ENCODE data around the gene NLRC5. TPM values are rescaled to one million over a fixed set of nuclear protein-coding genes. Genes with fewer than 3 reads are reported as not detected.
A peak's percentile ranks its signal among the peaks of the same experiment; 100 is the strongest.
"Not testable (repeated sequence)": the region's sequence is repeated elsewhere in the genome, so short reads cannot be mapped to it uniquely, and the experiment has no call there.

Gene NLRC5
- total and polyA plus RNA-seq, 4 donors = 23.9 to 46.4 (median 31.1) TPM

GRCh38 chr16:57060323-57061083, 71.1 kb downstream of the NLRC5 start:
- DNase-seq = no peak
- TF ChIP-seq, protein P1, sequence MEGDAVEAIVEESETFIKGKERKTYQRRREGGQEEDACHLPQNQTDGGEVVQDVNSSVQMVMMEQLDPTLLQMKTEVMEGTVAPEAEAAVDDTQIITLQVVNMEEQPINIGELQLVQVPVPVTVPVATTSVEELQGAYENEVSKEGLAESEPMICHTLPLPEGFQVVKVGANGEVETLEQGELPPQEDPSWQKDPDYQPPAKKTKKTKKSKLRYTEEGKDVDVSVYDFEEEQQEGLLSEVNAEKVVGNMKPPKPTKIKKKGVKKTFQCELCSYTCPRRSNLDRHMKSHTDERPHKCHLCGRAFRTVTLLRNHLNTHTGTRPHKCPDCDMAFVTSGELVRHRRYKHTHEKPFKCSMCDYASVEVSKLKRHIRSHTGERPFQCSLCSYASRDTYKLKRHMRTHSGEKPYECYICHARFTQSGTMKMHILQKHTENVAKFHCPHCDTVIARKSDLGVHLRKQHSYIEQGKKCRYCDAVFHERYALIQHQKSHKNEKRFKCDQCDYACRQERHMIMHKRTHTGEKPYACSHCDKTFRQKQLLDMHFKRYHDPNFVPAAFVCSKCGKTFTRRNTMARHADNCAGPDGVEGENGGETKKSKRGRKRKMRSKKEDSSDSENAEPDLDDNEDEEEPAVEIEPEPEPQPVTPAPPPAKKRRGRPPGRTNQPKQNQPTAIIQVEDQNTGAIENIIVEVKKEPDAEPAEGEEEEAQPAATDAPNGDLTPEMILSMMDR (IDR thresholded peaks at IDR 0.05; ENCODE audit: control extremely low read depth, extremely low read depth) = no peak
- no peak overlapping the region for H3K9ac ChIP-seq (ENCODE audit: insufficient read depth in 1 of 2, low read length in 2 of 2)
- WGBS, 2 donors = 82 to 89% methylated on average over 9 of the region's 9 CpGs
- no peaks in the 10 kb centered on the region for H3K27me3 ChIP-seq (ENCODE audit: control insufficient read depth in 3 of 3, insufficient read depth in 3 of 3, low read length in 2 of 3)
- H3K36me3 ChIP-seq (ENCODE audit: control insufficient read depth in 4 of 4, insufficient read depth in 4 of 4, low read length in 4 of 4) = peaks cover 0 to 18% (median 1%) of the 10 kb centered on the region in 4 donors
- H3K27ac ChIP-seq (ENCODE audit: low read depth in 1 of 2, low read length in 1 of 2) = peak overlapping the region; percentile 5 to 87
- peaks cover 0 to 13% (median 3%) of the 10 kb centered on the region in 5 donors for H3K4me1 ChIP-seq (ENCODE audit: control insufficient read depth in 5 of 5, insufficient read depth in 5 of 5, low read length in 5 of 5)
- no peak overlapping the region for H3K4me3 ChIP-seq
- H3K9me3 ChIP-seq (ENCODE audit: control insufficient read depth in 4 of 4, insufficient read depth in 3 of 4, low read length in 3 of 4) = no peaks in the 10 kb centered on the region
- ATAC-seq (ENCODE audit: insufficient read depth, low FRiP score) = no peak

- no peaks in the 10 kb centered on the region for H3K27me3 ChIP-seq (ENCODE audit: control insufficient read depth in 3 of 3, insufficient read depth in 3 of 3, low read length in 2 of 3)
- no peak overlapping the region for H3K9ac ChIP-seq (ENCODE audit: insufficient read depth in 1 of 2, low read length in 2 of 2)
- peak; percentile 82 for ATAC-seq (ENCODE audit: insufficient read depth, low FRiP score)
- no peaks in the 10 kb centered on the region for H3K9me3 ChIP-seq (ENCODE audit: control insufficient read depth in 4 of 4, insufficient read depth in 3 of 4, low read length in 3 of 4)
- H3K4me1 ChIP-seq (ENCODE audit: control insufficient read depth in 5 of 5, insufficient read depth in 5 of 5, low read length in 5 of 5) = peaks cover 0 to 13% (median 3%) of the 10 kb centered on the region in 5 donors
- no peak overlapping the region for H3K4me3 ChIP-seq
- peak overlapping the region; percentile 78 to 87 for H3K27ac ChIP-seq (ENCODE audit: low read depth in 1 of 2, low read length in 1 of 2)
- WGBS, 2 donors = 47 to 74% methylated on average over 11 of the region's 11 CpGs
- DNase-seq = peak; percentile 22 to 61 (median 32)
- TF ChIP-seq, protein P1 (IDR thresholded peaks at IDR 0.05; ENCODE audit: control extremely low read depth, extremely low read depth) = no peak
- peaks cover 0 to 16% (median 1%) of the 10 kb centered on the region in 4 donors for H3K36me3 ChIP-seq (ENCODE audit: control insufficient read depth in 4 of 4, insufficient read depth in 4 of 4, low read length in 4 of 4)
Measured at GRCh38 chr16:57061084-57061905, 71.9 kb downstream of the NLRC5 start.

- Histone ChIP-seq H3K36me3 (ENCODE audit: control insufficient read depth in 4 of 4, insufficient read depth in 4 of 4, low read length in 4 of 4) (peaks cover 0 to 16% (median 1%) of the 10 kb centered on the region in 4 donors), H3K27ac (ENCODE audit: low read depth in 1 of 2, low read length in 1 of 2) (peak overlapping the region in 1 of 2 donors; percentile 63)
Measured at GRCh38 chr16:57062329-57062728, 73.0 kb downstream of the NLRC5 start.

GRCh38 chr16:57063189-57063588, 73.8 kb downstream of the NLRC5 start:
- not testable (repeated sequence) for H3K9ac ChIP-seq (ENCODE audit: insufficient read depth in 1 of 2, low read length in 2 of 2); DNase-seq; H3K9me3 ChIP-seq (ENCODE audit: control insufficient read depth in 4 of 4, insufficient read depth in 3 of 4, low read length in 3 of 4); ATAC-seq (ENCODE audit: insufficient read depth, low FRiP score); H3K27me3 ChIP-seq (ENCODE audit: control insufficient read depth in 3 of 3, insufficient read depth in 3 of 3, low read length in 2 of 3); H3K27ac ChIP-seq (ENCODE audit: low read depth in 1 of 2, low read length in 1 of 2); H3K4me3 ChIP-seq
- peaks cover 0 to 20% (median 1%) of the 10 kb centered on the region in 4 donors for H3K36me3 ChIP-seq (ENCODE audit: control insufficient read depth in 4 of 4, insufficient read depth in 4 of 4, low read length in 4 of 4)
- 93 to 96% methylated on average over 8 of the region's 8 CpGs for WGBS, 2 donors
- peaks cover 0 to 13% (median 3%) of the 10 kb centered on the region in 5 donors for H3K4me1 ChIP-seq (ENCODE audit: control insufficient read depth in 5 of 5, insufficient read depth in 5 of 5, low read length in 5 of 5)

More at GRCh38 chr16:57062329-57062728, 73.0 kb downstream of the NLRC5 start:
- no peaks in the 10 kb centered on the region for H3K27me3 ChIP-seq (ENCODE audit: control insufficient read depth in 3 of 3, insufficient read depth in 3 of 3, low read length in 2 of 3)
- no peak overlapping the region for H3K9ac ChIP-seq (ENCODE audit: insufficient read depth in 1 of 2, low read length in 2 of 2)
- H3K4me3 ChIP-seq = no peak overlapping the region
- no peaks in the 10 kb centered on the region for H3K9me3 ChIP-seq (ENCODE audit: control insufficient read depth in 4 of 4, insufficient read depth in 3 of 4, low read length in 3 of 4)
- ATAC-seq (ENCODE audit: insufficient read depth, low FRiP score) (no peak), DNase-seq (peak in 2 of 3 donors; percentile 39 to 43)
- WGBS, 2 donors = 64 to 73% methylated on average over 8 of the region's 8 CpGs
- H3K4me1 ChIP-seq (ENCODE audit: control insufficient read depth in 5 of 5, insufficient read depth in 5 of 5, low read length in 5 of 5) = peaks cover 0 to 13% (median 3%) of the 10 kb centered on the region in 5 donors
- TF ChIP-seq, protein P1 (IDR thresholded peaks at IDR 0.05; ENCODE audit: control extremely low read depth, extremely low read depth) = no peak

Measured in lung (tissue), 12 donors.